ENCODE measurements around the gene ZFYVE9. TPM values are rescaled to one million over a fixed set of nuclear protein-coding genes. Genes with fewer than 3 reads are reported as not detected.
"Not testable (repeated sequence)": the region's sequence is repeated elsewhere in the genome, so short reads cannot be mapped to it uniquely, and the experiment has no call there.

Gene ZFYVE9
- total and polyA plus RNA-seq, 9 of the 15 experiments (the other 6 are each of a cell fraction or from before 2014, with no cell fraction given), result 0.52 to 14.4 (median 8.9) TPM

DNA sequence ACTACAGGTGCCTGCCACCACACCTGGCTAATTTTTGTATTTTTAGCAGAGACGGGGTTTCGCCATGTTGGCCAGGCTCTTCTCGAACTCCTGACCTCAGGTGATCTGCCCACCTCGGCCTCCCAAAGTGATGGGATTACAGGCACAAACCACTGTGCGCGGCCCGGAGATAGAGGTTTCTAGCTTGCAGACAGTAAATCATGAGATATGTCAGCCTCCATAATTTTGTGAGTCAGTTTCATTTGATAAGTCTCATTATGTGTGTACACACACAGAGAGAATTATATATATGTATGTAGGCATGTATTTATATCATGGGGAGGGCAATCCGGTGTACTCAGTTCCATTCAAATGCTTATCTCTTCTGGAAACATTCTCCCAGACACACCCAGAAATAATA is 64.8 kb downstream of the ZFYVE9 start:
- POLR2A ChIA-PET, result interaction anchor here (0.9 kb wide), 1 partner anchor 12 kb away, joined by 4 read pairs; no protein-coding TSS in a partner anchor
- H3K79me2 ChIP-seq (ENCODE audit: control insufficient read depth, insufficient read depth, low read length); H3K27ac ChIP-seq (ENCODE audit: extremely low read depth, low read depth, low read length); H3K4me3 ChIP-seq; intact Hi-C loops (cut with micrococcal nuclease); CTCF ChIA-PET (ENCODE audit: low intra/inter-chr PET ratio); FAIRE-seq; H3K27me3 ChIP-seq (ENCODE audit: control insufficient read depth in 2 of 2, insufficient read depth in 2 of 2, low read length in 2 of 2); H3K9me1 ChIP-seq (ENCODE audit: control insufficient read depth, insufficient read depth, low read length); H2AFZ ChIP-seq (ENCODE audit: low read depth, low read length); H3K9me3 ChIP-seq (replicated peaks; ENCODE audit: control insufficient read depth, insufficient read depth, low read depth, low read length); H3K36me3 ChIP-seq (ENCODE audit: control insufficient read depth, insufficient read depth, low read length); H3K9ac ChIP-seq (ENCODE audit: insufficient read depth in 1 of 2, low read depth in 2 of 2, low read length in 2 of 2); BruUV-seq (replicated peaks); in situ Hi-C loops (cut with MboI); H3K4me2 ChIP-seq (ENCODE audit: insufficient read depth, low read length); ATAC-seq; H4K20me1 ChIP-seq (replicated peaks; ENCODE audit: control insufficient read depth, insufficient read depth, low read length): not testable (repeated sequence)
- peak in 1 of 4 experiments; percentile 16 for DNase-seq (ENCODE audit: extremely low read depth in 1 of 4, low spot score in 3 of 4)
- WGBS (ENCODE audit: insufficient coverage, low coverage, missing lambda C conversion rate), result 38% methylated on average over 8 of the region's 8 CpGs
- H3K4me1 ChIP-seq (replicated peaks in 1 of 2; ENCODE audit: control insufficient read depth in 2 of 2, insufficient read depth in 2 of 2, low read length in 2 of 2), result peaks cover 11 to 22% of the 10 kb centered on the region in 2 experiments
- TF ChIP-seq ZNF766 (CRISPR knock-in tag; conservative IDR thresholded peaks at IDR 0.05) (peak; percentile 89), PKNOX1 (IDR thresholded peaks at IDR 0.05) (peak; percentile 77), MEIS2 (IDR thresholded peaks at IDR 0.05; ENCODE audit: partially characterized antibody) (peak; percentile 88)
- TF ChIP-seq, protein P1, sequence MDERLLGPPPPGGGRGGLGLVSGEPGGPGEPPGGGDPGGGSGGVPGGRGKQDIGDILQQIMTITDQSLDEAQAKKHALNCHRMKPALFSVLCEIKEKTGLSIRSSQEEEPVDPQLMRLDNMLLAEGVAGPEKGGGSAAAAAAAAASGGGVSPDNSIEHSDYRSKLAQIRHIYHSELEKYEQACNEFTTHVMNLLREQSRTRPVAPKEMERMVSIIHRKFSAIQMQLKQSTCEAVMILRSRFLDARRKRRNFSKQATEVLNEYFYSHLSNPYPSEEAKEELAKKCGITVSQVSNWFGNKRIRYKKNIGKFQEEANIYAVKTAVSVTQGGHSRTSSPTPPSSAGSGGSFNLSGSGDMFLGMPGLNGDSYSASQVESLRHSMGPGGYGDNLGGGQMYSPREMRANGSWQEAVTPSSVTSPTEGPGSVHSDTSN (CRISPR knock-in tag; IDR thresholded peaks at IDR 0.05; ENCODE audit: low read depth), result not testable (repeated sequence)
- TF ChIP-seq, protein P1 (tag; conservative IDR thresholded peaks at IDR 0.05; ENCODE audit: low read depth), result peak; percentile 86

Measured in K562 (cell line).